RWPE1 (cell line): ENCODE data around the gene LHFPL3.

ENCODE experiments used
- CTCF ChIA-PET: fragments of 350-600 bp; sonication (Branson Sonifier 250); formaldehyde crosslinking; extraction: SDS; loops from one replicate; lab custom pipeline; 2021; lab: Yijun Ruan, JAX
- POLR2A ChIA-PET: fragments of 400-600 bp; formaldehyde crosslinking; extraction: SDS; loops from one replicate; lab custom pipeline; 2020; ENCODE audit warnings: antibody characterized with exemption; ENCODE audit not compliant: low non-redundant PET; lab: Yijun Ruan, JAX
- DNase-seq: peaks from one replicate; pipeline ENCODE4 v3.0.0; 2012; ENCODE audit warnings: low spot score
- H3K27ac ChIP-seq: fragments of 450-650 bp; 2 replicates; pipeline ENCODE4 v1.5.1; 2017
- CTCF ChIP-seq: fragments of 450-650 bp; conservative IDR thresholded peaks from 2 replicates; pipeline ENCODE4 v1.5.1; 2017; ENCODE audit warnings: low read depth, mild to moderate bottlenecking

The LHFPL3 gene

GRCh38 chr7:104773796-104774195 lies 445.4 kb downstream of the LHFPL3 start:
- no peak for DNase-seq
- TF ChIP-seq CTCF: no peak
- ChIA-PET CTCF (interaction anchor here (0.7 kb wide), 1 partner anchor 1235 kb away, joined by 4 read pairs; no protein-coding TSS in a partner anchor), POLR2A (no interaction called here)
- no peak overlapping the region for H3K27ac ChIP-seq

GRCh38 chr7:104775531-104775930 lies 447.1 kb downstream of the LHFPL3 start:
- H3K27ac ChIP-seq: no peak overlapping the region
- CTCF ChIA-PET: interaction anchor here (1.0 kb wide), 1 partner anchor 10 kb away, joined by 3 read pairs; no protein-coding TSS in a partner anchor
- DNase-seq: no peak
- POLR2A ChIA-PET: no interaction called here
- TF ChIP-seq CTCF: no peak

- POLR2A ChIA-PET: no interaction called here
- TF ChIP-seq CTCF: no peak
- DNase-seq: no peak
- CTCF ChIA-PET: interaction anchor here (0.6 kb wide), 1 partner anchor 546 kb away, joined by 4 read pairs; no protein-coding TSS in a partner anchor
- no peak overlapping the region for H3K27ac ChIP-seq
Measured at GRCh38 chr7:104777301-104777800, 448.9 kb downstream of the LHFPL3 start.

- POLR2A ChIA-PET: no interaction called here
- TF ChIP-seq CTCF: no peak
- no peak overlapping the region for H3K27ac ChIP-seq
- CTCF ChIA-PET: no interaction called here
- no peak for DNase-seq
Measured at GRCh38 chr7:104779888-104780287, 451.5 kb downstream of the LHFPL3 start.

- POLR2A ChIA-PET: no interaction called here
- DNase-seq: no peak
- TF ChIP-seq CTCF: no peak
- no peak overlapping the region for H3K27ac ChIP-seq
- CTCF ChIA-PET: no interaction called here
Measured at GRCh38 chr7:104784686-104785085, 456.3 kb downstream of the LHFPL3 start.

- ChIA-PET POLR2A (no interaction called here), CTCF (no interaction called here)
- no peak for DNase-seq
- TF ChIP-seq CTCF: no peak
- H3K27ac ChIP-seq: no peak overlapping the region
Measured at GRCh38 chr7:104789780-104790179, 461.4 kb downstream of the LHFPL3 start.

- no peak for TF ChIP-seq CTCF
- CTCF ChIA-PET: no interaction called here
- no peak for DNase-seq
- H3K27ac ChIP-seq: no peak overlapping the region
- POLR2A ChIA-PET: interaction anchor here (0.6 kb wide), 1 partner anchor 407 kb away, joined by 4 read pairs; no protein-coding TSS in a partner anchor
Measured at GRCh38 chr7:104790440-104790839, 462.0 kb downstream of the LHFPL3 start.
